ENCODE results near the gene KRT33B.

DNA sequence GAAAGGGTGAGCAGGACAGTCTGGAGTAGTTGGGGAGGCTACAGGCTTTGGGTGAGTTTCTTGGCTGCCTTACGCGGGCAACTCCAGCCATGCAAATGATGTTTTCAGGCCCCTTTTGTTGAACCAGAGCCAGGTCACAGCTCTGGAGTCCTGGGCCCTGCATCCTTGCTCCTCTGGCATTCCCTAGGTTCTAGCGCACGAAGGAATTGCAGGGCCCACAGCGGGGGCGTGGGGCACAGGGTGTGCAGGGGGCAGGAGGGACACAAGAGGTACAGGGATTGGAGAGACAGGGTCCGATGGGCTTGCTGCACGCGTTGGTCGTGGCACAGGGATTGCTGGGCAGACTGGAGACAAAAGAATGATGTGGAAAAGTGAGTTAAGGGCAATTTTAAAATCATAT is 24.2 kb upstream of the KRT33B start:
- no peak for TF ChIP-seq EZH2 (IDR thresholded peaks at IDR 0.05; ENCODE audit: borderline replicate concordance, low read length)
- TF ChIP-seq CTCF (conservative IDR thresholded peaks at IDR 0.05 in 1 of 2, IDR thresholded peaks at IDR 0.05 in 1 of 2; ENCODE audit: extremely low read depth in 1 of 2, insufficient read depth in 1 of 2, low read depth in 1 of 2, low read length in 2 of 2) = no peak
